Measurements from ENCODE around the gene NKRF. TPM values are rescaled to one million over a fixed set of nuclear protein-coding genes. Genes with fewer than 3 reads are reported as not detected.

NKRF gene
- total and polyA plus RNA-seq, 2 of the 8 experiments (the other 6 are each of a cell fraction or from before 2014, with no cell fraction given): 3.8 to 11.4 TPM

- 1% methylated on average over 21 of the region's 27 CpGs; no CpG with 5 or more reads in 1 of the 2 experiments for WGBS, 2 experiments (ENCODE audit: extremely low coverage in 1 of 2, insufficient coverage in 1 of 2, insufficient read length in 1 of 2, insufficient replicate concordance in 2 of 2, low coverage in 1 of 2, low lambda C conversion rate in 2 of 2, missing lambda C conversion rate in 1 of 2)
- FAIRE-seq: peak; percentile 97
- no peak within 1 kb of the TSS for H2AFZ ChIP-seq (ENCODE audit: low read length)
- TF ChIP-seq EZH2 (IDR thresholded peaks at IDR 0.05; ENCODE audit: low read depth, low read length, severe bottlenecking) (no peak), TEAD4 (IDR thresholded peaks at IDR 0.05; ENCODE audit: low read depth, low read length) (no peak), FOSL1 (IDR thresholded peaks at IDR 0.05; ENCODE audit: insufficient read depth, low read depth, low read length) (no peak), SP2 (IDR thresholded peaks at IDR 0.05; ENCODE audit: low read length) (no peak), ATF2 (IDR thresholded peaks at IDR 0.05; ENCODE audit: low read length) (no peak), POU5F1 (IDR thresholded peaks at IDR 0.05; ENCODE audit: low read depth, low read length) (no peak), SIRT6 (IDR thresholded peaks at IDR 0.05; ENCODE audit: low read length) (no peak), TCF12 (IDR thresholded peaks at IDR 0.05; ENCODE audit: low read depth, low read length) (no peak), SP1 (IDR thresholded peaks at IDR 0.05; ENCODE audit: low read depth, low read length) (0 out of 2 replicates have a peak, but pooled peaks have one; percentile 36), TAF1 (IDR thresholded peaks at IDR 0.05; ENCODE audit: low read depth, low read length) (peak; percentile 83), YY1 (IDR thresholded peaks at IDR 0.05; ENCODE audit: low read depth, low read length) (no peak), MAFK (IDR thresholded peaks at IDR 0.05; ENCODE audit: low read depth, low read length) (no peak), POLR2A (IDR thresholded peaks at IDR 0.05; ENCODE audit: control extremely low read depth in 1 of 2, low read depth in 2 of 2, low read length in 2 of 2) (peak; percentile 66 to 78)
Observed at GRCh38 chrX:119565107-119565663, 41.0 kb downstream of the NKRF start, which contains the start of gene STEEP1. TSS of gene STEEP1 (minus strand) at chrX:119565409. CDS start at chrX:119565355, 54 bp downstream.

More at GRCh38 chrX:119565107-119565663, 41.0 kb downstream of the NKRF start, which contains the start of gene STEEP1:
- H3K4ac ChIP-seq (replicated peaks; ENCODE audit: insufficient read length, low read depth, low read length): no peak within 1 kb of the TSS
- no peak within 1 kb of the TSS for H2BK12ac ChIP-seq (ENCODE audit: low read depth, low read length)
- H4K8ac ChIP-seq (ENCODE audit: extremely low read depth, insufficient read depth, low read length): no peak within 1 kb of the TSS; the same call in 1 of the 2 replicates
- no peaks in the 10 kb centered on the region for H4K20me1 ChIP-seq (replicated peaks in 1 of 2; ENCODE audit: control insufficient read depth in 1 of 2, insufficient read depth in 2 of 2, low read length in 2 of 2)
- H3K4me3 ChIP-seq (ENCODE audit: extremely low read depth in 1 of 4, insufficient read depth in 2 of 4, low read depth in 3 of 4, low read length in 4 of 4): peak within 1 kb of the TSS; percentile 65 to 83 (median 71)
- H2BK15ac ChIP-seq (ENCODE audit: low read length): no peak within 1 kb of the TSS
- H2BK120ac ChIP-seq (replicated peaks; ENCODE audit: low read depth, low read length): no peak within 1 kb of the TSS
- CTCF ChIA-PET (ENCODE audit: partially characterized antibody): interaction anchor here (0.8 to 1.3 kb wide), 2 partner anchors 49 to 127 kb away, joined by 3 to 4 read pairs; no protein-coding TSS in a partner anchor
- no peak within 1 kb of the TSS for H3K14ac ChIP-seq (ENCODE audit: insufficient read length)
- peaks cover 0 to under 1% (median 0%) of the 10 kb centered on the region in 4 experiments; a peak in 1 of 8 replicates for H3K36me3 ChIP-seq (ENCODE audit: control insufficient read depth in 2 of 4, insufficient read depth in 4 of 4, low read length in 3 of 4)
- peak; percentile 59 to 85 for DNase-seq (ENCODE audit: low read depth in 1 of 2, low spot score in 2 of 2)
- H3K27me3 ChIP-seq (replicated peaks in 1 of 4; ENCODE audit: control insufficient read depth in 3 of 4, extremely low read depth in 1 of 4, insufficient read depth in 3 of 4, low read length in 3 of 4): no peaks in the 10 kb centered on the region
- H3K56ac ChIP-seq (replicated peaks; ENCODE audit: insufficient read length, low read depth, low read length): no peak within 1 kb of the TSS
- H3K27ac ChIP-seq (ENCODE audit: low read depth, low read length): peak within 1 kb of the TSS; percentile 45; the same call in 1 of the 2 replicates
- no peak within 1 kb of the TSS for H4K91ac ChIP-seq (replicated peaks; ENCODE audit: insufficient read length, low read length)
- no peak within 1 kb of the TSS for H3K18ac ChIP-seq (ENCODE audit: extremely low read depth, low read length)
- POLR2A ChIA-PET (ENCODE audit: partially characterized antibody): interaction anchor here (1.0 to 1.1 kb wide), 3 partner anchors 9 to 32 kb away, joined by 3 to 7 read pairs (median 3); partner anchors contain the start of gene UBE2A
- peak within 1 kb of the TSS; percentile 54 to 66 for H3K4me2 ChIP-seq (ENCODE audit: insufficient read depth in 1 of 2, low read depth in 2 of 2, low read length in 2 of 2)
- H3K9me3 ChIP-seq (ENCODE audit: insufficient read depth in 2 of 2, low read depth in 1 of 2, low read length in 1 of 2): no peaks in the 10 kb centered on the region
- H3K79me1 ChIP-seq (ENCODE audit: low read depth, low read length): no peaks in the 10 kb centered on the region
- H3K23ac ChIP-seq (ENCODE audit: insufficient read length): no peak within 1 kb of the TSS
- H4K5ac ChIP-seq (ENCODE audit: insufficient read length, low read depth, low read length): no peak within 1 kb of the TSS
- H3K23me2 ChIP-seq (ENCODE audit: low read depth, low read length): no peaks in the 10 kb centered on the region
- H2BK20ac ChIP-seq (ENCODE audit: low read length): no peak within 1 kb of the TSS
- H2BK5ac ChIP-seq (ENCODE audit: low read depth, low read length): no peak within 1 kb of the TSS
- no peak within 1 kb of the TSS for H2AK5ac ChIP-seq (ENCODE audit: low read depth, low read length)
- peaks cover 0 to 13% of the 10 kb centered on the region in 2 experiments; a peak in 2 of 4 replicates for H3K79me2 ChIP-seq (ENCODE audit: control insufficient read depth in 1 of 2, insufficient read depth in 2 of 2, low read length in 2 of 2)
- no peaks in the 10 kb centered on the region for H3K4me1 ChIP-seq (replicated peaks in 1 of 4; ENCODE audit: control insufficient read depth in 3 of 4, insufficient read depth in 4 of 4, low read length in 3 of 4)
- peak within 1 kb of the TSS in 3 of 4 experiments; percentile 56 to 76 (median 71); a peak in 6 of 7 replicates for H3K9ac ChIP-seq (replicated peaks in 1 of 4; ENCODE audit: extremely low read depth in 1 of 4, low read depth in 3 of 4, low read length in 3 of 4)

Data from H1 (cell line).